ENCODE data around the gene CGB3.
"Not testable (repeated sequence)": the region's sequence is repeated elsewhere in the genome, so short reads cannot be mapped to it uniquely, and the experiment has no call there.

CGB3 gene

DNA sequence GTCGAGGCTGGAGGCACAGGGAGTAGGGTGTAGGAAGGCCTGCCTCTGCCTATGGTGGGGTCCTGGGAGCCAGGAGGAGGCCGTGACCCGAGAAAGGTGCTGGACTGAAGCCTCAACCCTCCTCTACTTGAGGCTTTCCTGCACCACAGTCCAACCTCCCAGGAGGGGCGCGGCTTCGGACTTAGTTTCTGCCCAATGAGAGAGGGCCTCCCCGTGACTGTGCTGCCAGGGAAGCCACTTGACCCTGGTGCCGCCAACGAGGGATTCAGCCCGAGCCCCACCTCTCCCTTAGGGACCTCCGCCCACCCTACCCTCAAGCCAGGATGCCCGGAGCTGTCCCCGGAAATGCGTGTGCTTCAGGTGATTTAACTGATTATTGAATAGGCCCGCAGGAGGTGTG lies at the start of gene CGB3:
CGB3 (minus strand) TSS at position 101 of the 400 bp plus-strand sequence. CDS start 362 bp downstream, outside the sequence.
- DNase-seq = not testable (repeated sequence)

DNA sequence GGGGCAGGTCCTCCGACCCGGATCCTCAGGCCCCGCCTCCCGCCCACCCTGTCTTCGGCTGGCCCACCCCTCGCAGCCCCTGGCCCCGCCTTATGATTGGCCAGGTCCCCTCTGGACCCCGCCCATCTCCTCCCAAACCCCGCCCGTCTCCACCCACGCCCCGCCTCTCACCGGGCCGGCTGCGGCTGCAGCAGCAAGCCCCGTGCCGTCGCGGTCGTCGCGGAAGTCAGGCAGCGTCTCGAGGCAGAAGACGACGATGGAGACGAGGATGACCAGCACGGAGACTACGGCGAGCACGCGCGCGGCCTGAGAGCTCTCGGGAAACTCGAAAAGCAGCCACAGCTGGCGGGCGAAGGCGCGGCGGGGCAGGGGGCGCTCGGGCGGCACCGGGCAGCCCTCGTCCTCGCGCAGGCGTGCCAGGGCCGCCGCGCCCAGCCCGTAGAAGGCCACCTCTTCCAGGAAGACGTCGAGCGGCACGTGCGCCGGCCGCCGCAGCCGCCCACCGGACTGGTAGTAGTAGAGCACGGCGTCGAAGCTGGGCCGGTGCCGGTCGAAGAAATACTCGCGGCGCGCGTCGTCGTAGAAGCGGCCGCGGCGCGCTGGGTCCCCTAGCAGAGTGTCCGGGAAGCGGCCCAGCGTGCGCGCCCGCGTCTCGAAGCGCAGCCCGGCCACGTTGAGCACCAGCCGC lies 47.9 kb upstream of the CGB3 start:
- no peak for DNase-seq

- DNase-seq = no peak
Observed at GRCh38 chr19:49070416-49070815, 46.3 kb upstream of the CGB3 start.

GRCh38 chr19:49069026-49069425 lies 44.9 kb upstream of the CGB3 start:
- no peak for DNase-seq

DNA sequence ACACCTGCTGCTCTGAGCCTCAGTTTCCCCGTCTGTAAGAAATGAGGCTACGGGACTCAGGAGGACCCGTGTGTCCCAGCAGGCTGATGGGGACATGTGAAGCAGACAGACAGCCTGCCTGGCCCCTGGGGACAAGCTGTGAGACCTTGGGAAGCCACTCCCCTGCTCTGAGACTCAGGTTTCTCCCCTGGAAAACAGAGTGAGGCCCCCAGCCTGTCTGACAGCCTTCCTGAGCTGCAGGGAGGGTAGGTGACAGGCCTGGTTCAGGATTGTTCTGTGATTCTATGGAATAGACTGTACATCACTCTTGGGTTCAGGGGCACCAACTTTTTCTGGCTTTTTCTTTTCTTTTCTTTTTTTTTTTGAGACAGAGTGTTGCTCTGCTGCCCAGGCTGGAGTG lies 43.4 kb upstream of the CGB3 start:
- DNase-seq = no peak

DNA sequence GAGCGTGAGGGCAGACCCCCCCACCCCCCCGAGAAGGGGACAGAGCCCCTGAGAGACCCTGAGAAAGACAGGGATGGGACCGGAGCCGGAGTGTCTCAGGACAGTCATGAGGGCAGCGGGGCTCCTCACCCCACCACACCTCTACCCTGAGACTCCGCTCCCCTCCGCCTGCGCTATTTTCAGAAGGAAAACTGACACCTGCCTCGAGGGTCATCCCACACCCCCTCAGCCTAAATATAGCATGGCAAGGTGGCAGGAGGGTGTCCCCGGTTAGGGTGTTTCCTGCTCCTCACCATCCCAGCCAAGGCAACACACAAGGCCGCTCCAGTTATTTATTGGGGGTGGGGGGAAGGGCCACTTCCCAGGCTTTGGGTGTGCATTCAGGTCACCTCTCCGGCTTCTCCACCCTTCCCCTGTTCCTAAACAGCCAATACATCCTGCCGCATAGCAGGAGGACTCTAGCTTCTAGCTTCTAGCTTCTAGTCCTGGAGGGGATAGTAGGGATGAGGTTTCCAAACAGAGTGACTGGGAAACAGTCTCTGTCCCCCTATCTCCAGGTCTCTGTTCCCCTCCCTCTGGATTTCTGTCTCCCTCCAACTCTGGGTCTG lies 41.9 kb upstream of the CGB3 start:
- DNase-seq = no peak

- DNase-seq = peak; percentile 33
Observed at GRCh38 chr19:49064768-49065611, 40.9 kb upstream of the CGB3 start, which contains the start of gene NTF4. TSS of gene NTF4 (minus strand) at chr19:49064818. CDS start at chr19:49061997, 2,821 bp downstream.

DNA sequence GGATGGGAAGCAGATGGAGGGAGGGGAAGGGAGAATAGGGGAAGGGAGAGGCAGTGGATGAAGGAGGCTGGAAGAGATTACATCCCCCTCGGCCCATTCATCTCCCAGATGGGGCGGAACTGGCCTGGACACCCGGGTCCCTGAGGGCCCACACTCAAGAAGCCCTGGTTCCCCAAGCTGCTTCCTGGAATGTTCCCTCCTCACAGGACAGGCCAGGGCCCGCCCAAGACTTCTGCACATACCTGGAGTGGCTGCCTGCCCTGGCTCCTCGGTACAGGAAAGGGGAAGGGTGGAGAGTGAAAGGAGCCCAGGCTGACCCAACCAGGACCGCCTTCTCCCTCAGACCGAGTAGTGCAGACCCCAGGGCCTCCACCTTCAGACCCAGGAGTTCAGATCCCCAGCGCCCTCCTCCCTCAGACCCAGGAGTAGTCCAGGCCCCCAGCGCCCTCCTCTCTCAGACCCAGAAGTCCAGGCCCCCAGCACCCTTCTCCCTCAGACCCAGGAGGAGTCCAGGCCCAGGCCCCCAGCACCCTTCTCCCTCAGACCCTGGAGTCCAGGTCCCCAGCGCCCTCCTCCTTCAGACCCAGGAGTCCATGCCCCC lies 40.0 kb upstream of the CGB3 start:
- no peak for DNase-seq

GRCh38 chr19:49061445-49061844 lies 37.3 kb upstream of the CGB3 start:
- DNase-seq = no peak

DNA sequence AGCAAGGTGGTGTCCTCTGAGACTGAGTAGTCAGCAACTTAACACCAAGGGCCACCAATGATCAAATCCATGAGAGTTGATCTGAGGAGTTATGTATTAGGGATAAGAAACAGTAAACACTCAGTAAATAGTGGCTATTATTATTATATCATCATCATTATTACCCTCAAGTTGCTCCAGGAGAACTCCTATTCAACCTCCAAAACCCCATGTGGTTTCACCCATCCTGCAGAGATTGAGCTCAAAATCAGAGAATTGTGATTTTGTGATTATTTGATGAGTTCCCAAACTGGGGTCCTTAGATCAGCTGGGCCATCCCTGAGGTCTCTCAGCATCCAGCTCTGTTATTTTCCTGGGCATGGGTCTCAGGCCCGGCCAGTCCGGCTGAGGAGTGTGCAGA lies 36.9 kb upstream of the CGB3 start:
- DNase-seq = no peak

- no peak for DNase-seq
Observed at GRCh38 chr19:49059053-49059452, 34.9 kb upstream of the CGB3 start.

GRCh38 chr19:49058562-49058961 lies 34.4 kb upstream of the CGB3 start:
- DNase-seq = peak; percentile 51

- DNase-seq = peak; percentile 63
Observed at GRCh38 chr19:49057636-49058234, 33.6 kb upstream of the CGB3 start, which contains the start of gene CGB7. TSS of gene CGB7 (minus strand) at chr19:49057749. CDS start at chr19:49055375, 2,374 bp downstream.

- DNase-seq = not testable (repeated sequence)
Observed at GRCh38 chr19:49056902-49057596, 32.9 kb upstream of the CGB3 start.

DNA sequence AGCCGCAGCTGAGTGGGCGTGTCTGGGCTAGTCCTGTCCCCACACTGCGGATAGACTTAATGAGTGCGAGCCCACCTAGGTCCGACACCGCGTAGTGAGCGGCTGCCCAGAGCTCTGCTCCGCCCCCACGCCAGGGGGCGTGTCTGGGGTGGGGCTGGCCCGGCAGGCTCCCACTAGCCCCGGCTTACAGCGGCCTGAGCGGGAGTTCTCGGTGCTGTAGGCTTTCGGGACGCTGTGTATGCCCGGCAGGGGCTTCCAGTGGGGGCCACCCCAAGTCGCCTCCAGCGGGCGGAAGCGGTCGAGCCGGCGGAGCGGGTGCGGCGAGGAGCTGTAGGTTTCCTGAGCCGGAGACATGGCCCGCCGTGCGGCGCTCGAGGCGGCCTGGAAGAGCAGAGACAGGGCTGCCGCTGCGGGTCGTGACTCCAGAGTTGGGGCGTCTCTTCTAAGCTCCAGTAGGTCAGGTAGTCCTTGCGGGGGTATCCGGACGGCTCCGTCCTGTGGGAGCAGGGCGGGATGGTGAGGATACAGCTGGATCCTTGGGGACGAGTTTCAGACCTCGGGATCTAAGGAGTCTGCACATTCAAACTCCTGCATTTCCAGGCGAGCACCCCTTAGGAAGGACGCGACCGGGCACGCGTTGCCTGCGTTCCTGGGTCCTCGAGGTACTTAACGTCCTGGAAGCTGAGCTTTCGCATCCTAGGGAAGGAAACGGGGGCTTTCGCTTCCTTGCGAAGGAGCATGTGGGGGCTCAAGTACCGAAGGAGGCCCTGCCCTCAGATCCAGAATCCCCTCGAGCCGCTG lies 32.2 kb upstream of the CGB3 start:
- DNase-seq = peak; percentile 45

- peak; percentile 66 for DNase-seq
Observed at GRCh38 chr19:49050376-49051033, 26.4 kb upstream of the CGB3 start.

- DNase-seq = not testable (repeated sequence)
Observed at GRCh38 chr19:49049834-49050233, 25.7 kb upstream of the CGB3 start.

GRCh38 chr19:49049011-49049410 lies 24.9 kb upstream of the CGB3 start, which contains the start of gene CGB8:
TSS of gene CGB8 (minus strand) at chr19:49049111. CDS start at chr19:49048739, 372 bp downstream.
- DNase-seq = not testable (repeated sequence)

GRCh38 chr19:49043548-49043947 lies 19.4 kb upstream of the CGB3 start, which contains the start of gene CGB5:
TSS of gene CGB5 (plus strand) at chr19:49043848. CDS start at chr19:49044210, 362 bp downstream.
- DNase-seq = not testable (repeated sequence)

DNA sequence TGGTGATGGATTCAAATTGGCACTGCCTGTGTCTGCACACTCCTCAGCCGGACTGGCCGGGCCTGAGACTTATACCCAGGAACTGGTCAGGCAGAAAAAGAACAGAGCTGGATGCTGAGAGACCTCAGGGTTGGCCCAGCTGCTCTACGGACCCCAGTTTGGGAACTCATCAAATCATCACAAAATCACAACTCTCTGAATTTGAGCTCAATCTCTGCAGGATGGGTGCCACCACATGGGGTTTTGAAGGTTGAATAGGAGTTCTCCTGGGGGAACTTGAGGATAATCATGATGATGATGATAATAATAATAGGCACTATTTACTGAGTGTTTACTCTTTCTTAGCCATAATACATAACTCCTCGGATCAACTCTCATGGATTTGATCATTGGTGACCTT lies 18.5 kb upstream of the CGB3 start:
- not testable (repeated sequence) for DNase-seq
